WTC11 (cell line): ENCODE measurements around the gene ATP8B4. TPM values are rescaled to one million over a fixed set of nuclear protein-coding genes. Genes with fewer than 3 reads are reported as not detected.

Experiments used
- ATAC-seq: fragments of 200-7000 bp; cut with Tn5 transposase; 2 replicates; pipeline ENCODE4 v1.10.0; 2021; ENCODE audit warnings: mild to moderate bottlenecking, moderate library complexity
- CTCF ChIA-PET: fragments of 300-600 bp; sonication (Branson Sonifier 250); formaldehyde crosslinking; loops from one replicate; lab custom pipeline; 2021; ENCODE audit warnings: antibody characterized with exemption; lab: Charles Lee
- POLR2A ChIA-PET: fragments of 350-600 bp; sonication (Branson Sonifier 250); formaldehyde crosslinking; loops from one replicate; lab custom pipeline; 2021; ENCODE audit warnings: antibody characterized with exemption; lab: Charles Lee
- DNase-seq: peaks from one replicate; pipeline ENCODE4 v3.0.0; 2021; ENCODE audit warnings: low spot score
- H3K27ac Mint-ChIP-seq: 2 replicates; pipeline ENCODE4 v1.8.0; 2021; ENCODE audit warnings: mixed read lengths
- H3K27me3 Mint-ChIP-seq: 2 replicates; pipeline ENCODE4 v1.8.0; 2021; ENCODE audit warnings: low read depth, mild to moderate bottlenecking, moderate library complexity, mixed read lengths
- H3K36me3 Mint-ChIP-seq: 2 replicates; pipeline ENCODE4 v1.8.0; 2021; ENCODE audit warnings: mixed read lengths
- H3K4me1 Mint-ChIP-seq: 2 replicates; pipeline ENCODE4 v1.8.0; 2022; ENCODE audit warnings: mixed read lengths
- H3K4me3 Mint-ChIP-seq: 2 replicates; pipeline ENCODE4 v1.8.0; 2021; ENCODE audit warnings: mild to moderate bottlenecking, moderate library complexity, mixed read lengths
- H3K9me3 Mint-ChIP-seq: 2 replicates; pipeline ENCODE4 v1.8.0; 2021; ENCODE audit warnings: mixed read lengths
- ATF1 ChIP-seq: sonication (generic); formaldehyde crosslinking; IDR thresholded peaks from 2 replicates; pipeline ENCODE4 v1.8.1; 2023; ENCODE audit warnings: mild to moderate bottlenecking, moderate library complexity, missing genetic modification reagents
- CREB1 ChIP-seq: sonication (generic); formaldehyde crosslinking; IDR thresholded peaks from 2 replicates; pipeline ENCODE4 v1.8.0; 2023; ENCODE audit warnings: mild to moderate bottlenecking, missing genetic modification reagents
- ELF4 ChIP-seq: sonication (generic); formaldehyde crosslinking; IDR thresholded peaks from 2 replicates; pipeline ENCODE4 v1.8.1; 2022; ENCODE audit warnings: low read depth, mild to moderate bottlenecking, moderate library complexity, missing genetic modification reagents
- FOXK1 ChIP-seq: sonication (generic); formaldehyde crosslinking; IDR thresholded peaks from 2 replicates; pipeline ENCODE4 v1.8.0; 2022; ENCODE audit warnings: mild to moderate bottlenecking, moderate library complexity, missing genetic modification reagents
- FOXP4 ChIP-seq: sonication (generic); formaldehyde crosslinking; IDR thresholded peaks from 2 replicates; pipeline ENCODE4 v1.8.0; 2022; ENCODE audit warnings: mild to moderate bottlenecking, missing genetic modification reagents
- GTF2I ChIP-seq: fragments of 250-450 bp; sonication (Bioruptor Pico); conservative IDR thresholded peaks from 2 replicates; pipeline ENCODE4 v1.4.0; 2021; ENCODE audit warnings: mild to moderate bottlenecking
- IRF2 ChIP-seq: sonication (generic); formaldehyde crosslinking; IDR thresholded peaks from 2 replicates; pipeline ENCODE4 v1.8.0; 2022; ENCODE audit warnings: low read depth, missing genetic modification reagents, borderline replicate concordance
- KAT7 ChIP-seq: sonication (generic); formaldehyde crosslinking; IDR thresholded peaks from 2 replicates; pipeline ENCODE4 v1.8.1; 2023; ENCODE audit warnings: missing genetic modification reagents, mild to moderate bottlenecking, borderline replicate concordance
- MYBL2 ChIP-seq: sonication (generic); formaldehyde crosslinking; IDR thresholded peaks from 2 replicates; pipeline ENCODE4 v1.8.1; 2023; ENCODE audit warnings: mild to moderate bottlenecking, moderate library complexity, missing genetic modification reagents
- NFE2L1 ChIP-seq: sonication (generic); formaldehyde crosslinking; IDR thresholded peaks from 2 replicates; pipeline ENCODE4 v1.8.1; 2023; ENCODE audit warnings: missing genetic modification reagents
- NFYB ChIP-seq: sonication (generic); formaldehyde crosslinking; conservative IDR thresholded peaks from 2 replicates; pipeline ENCODE4 v1.8.0; 2022; ENCODE audit warnings: low read depth, missing genetic modification reagents
- OVOL2 ChIP-seq: fragments of 250-450 bp; sonication (Bioruptor Pico); IDR thresholded peaks from 2 replicates; pipeline ENCODE4 v1.9.0; 2021; ENCODE audit warnings: mild to moderate bottlenecking, borderline replicate concordance
- PRDM15 ChIP-seq: sonication (generic); formaldehyde crosslinking; IDR thresholded peaks from 2 replicates; pipeline ENCODE4 v1.8.0; 2022; ENCODE audit warnings: missing genetic modification reagents
- RORB ChIP-seq: fragments of 250-450 bp; sonication (Bioruptor Pico); IDR thresholded peaks from 2 replicates; pipeline ENCODE4 v1.9.0; 2021; ENCODE audit warnings: mild to moderate bottlenecking
- SMAD4 ChIP-seq: sonication (generic); formaldehyde crosslinking; IDR thresholded peaks from 2 replicates; pipeline ENCODE4 v1.8.0; 2022; ENCODE audit warnings: mild to moderate bottlenecking, missing genetic modification reagents
- TEAD4 ChIP-seq: sonication (generic); formaldehyde crosslinking; IDR thresholded peaks from 2 replicates; pipeline ENCODE4 v1.8.0; 2022; ENCODE audit warnings: mild to moderate bottlenecking, missing genetic modification reagents
- TP53 ChIP-seq: sonication (generic); formaldehyde crosslinking; IDR thresholded peaks from 2 replicates; pipeline ENCODE4 v1.8.1; 2023; ENCODE audit warnings: mild to moderate bottlenecking, missing genetic modification reagents
- ZNF121 ChIP-seq: sonication (generic); formaldehyde crosslinking; IDR thresholded peaks from 2 replicates; pipeline ENCODE4 v1.8.0; 2023; ENCODE audit warnings: missing genetic modification reagents
- ZNF219 ChIP-seq: sonication (generic); formaldehyde crosslinking; IDR thresholded peaks from 2 replicates; pipeline ENCODE4 v1.8.0; 2023; ENCODE audit warnings: missing genetic modification reagents, mild to moderate bottlenecking, borderline replicate concordance
- ZNF423 ChIP-seq: fragments of 250-450 bp; sonication (Bioruptor Pico); IDR thresholded peaks from 2 replicates; pipeline ENCODE4 v2.1.2; 2022; ENCODE audit warnings: mild to moderate bottlenecking, moderate library complexity
- total RNA-seq: library from RNA; stranded (reverse); gene quantifications from 3 replicates; pipeline ENCODE4 v1.2.3, GENCODE V29; 2021
- TF ChIP-seq, protein P1 (sequence below): sonication (generic); formaldehyde crosslinking; IDR thresholded peaks from 2 replicates; pipeline ENCODE4 v1.8.1; 2022; ENCODE audit warnings: mild to moderate bottlenecking, moderate library complexity, missing genetic modification reagents
- TF ChIP-seq, protein P2 (sequence below): sonication (generic); formaldehyde crosslinking; IDR thresholded peaks from 2 replicates; pipeline ENCODE4 v1.8.0; 2022; ENCODE audit warnings: mild to moderate bottlenecking, missing genetic modification reagents
- TF ChIP-seq, protein P3 (sequence below): sonication (generic); formaldehyde crosslinking; IDR thresholded peaks from 2 replicates; pipeline ENCODE4 v1.8.1; 2023; ENCODE audit warnings: mild to moderate bottlenecking, missing genetic modification reagents, moderate library complexity
- TF ChIP-seq, protein P4 (sequence below): sonication (generic); formaldehyde crosslinking; conservative IDR thresholded peaks from 2 replicates; pipeline ENCODE4 v1.8.1; 2023; ENCODE audit warnings: mild to moderate bottlenecking, low read depth, missing genetic modification reagents, moderate library complexity

Gene ATP8B4
- total RNA-seq, 1 experiment from 2014 or later: 0.37 TPM

- H3K27me3 Mint-ChIP-seq: no peaks in the 10 kb centered on the region
Observed at GRCh38 chr15:50044904-50045303, 74.1 kb downstream of the ATP8B4 start.

GRCh38 chr15:50044406-50044805 is 74.6 kb downstream of the ATP8B4 start:
- ChIA-PET POLR2A (no interaction called here), CTCF (no interaction called here)
- H3K27ac Mint-ChIP-seq: no peak overlapping the region
- no peak overlapping the region for H3K4me3 Mint-ChIP-seq
- H3K9me3 Mint-ChIP-seq: peaks cover 23% of the 10 kb centered on the region
- TF ChIP-seq, protein P1, sequence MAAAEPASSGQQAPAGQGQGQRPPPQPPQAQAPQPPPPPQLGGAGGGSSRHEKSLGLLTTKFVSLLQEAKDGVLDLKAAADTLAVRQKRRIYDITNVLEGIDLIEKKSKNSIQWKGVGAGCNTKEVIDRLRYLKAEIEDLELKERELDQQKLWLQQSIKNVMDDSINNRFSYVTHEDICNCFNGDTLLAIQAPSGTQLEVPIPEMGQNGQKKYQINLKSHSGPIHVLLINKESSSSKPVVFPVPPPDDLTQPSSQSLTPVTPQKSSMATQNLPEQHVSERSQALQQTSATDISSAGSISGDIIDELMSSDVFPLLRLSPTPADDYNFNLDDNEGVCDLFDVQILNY (CRISPR knock-in tag): no peak
- TF ChIP-seq, protein P2, sequence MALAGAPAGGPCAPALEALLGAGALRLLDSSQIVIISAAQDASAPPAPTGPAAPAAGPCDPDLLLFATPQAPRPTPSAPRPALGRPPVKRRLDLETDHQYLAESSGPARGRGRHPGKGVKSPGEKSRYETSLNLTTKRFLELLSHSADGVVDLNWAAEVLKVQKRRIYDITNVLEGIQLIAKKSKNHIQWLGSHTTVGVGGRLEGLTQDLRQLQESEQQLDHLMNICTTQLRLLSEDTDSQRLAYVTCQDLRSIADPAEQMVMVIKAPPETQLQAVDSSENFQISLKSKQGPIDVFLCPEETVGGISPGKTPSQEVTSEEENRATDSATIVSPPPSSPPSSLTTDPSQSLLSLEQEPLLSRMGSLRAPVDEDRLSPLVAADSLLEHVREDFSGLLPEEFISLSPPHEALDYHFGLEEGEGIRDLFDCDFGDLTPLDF (CRISPR knock-in tag): no peak
- no peak for TF ChIP-seq CREB1
- no peak for TF ChIP-seq ZNF219 (CRISPR knock-in tag)
- TF ChIP-seq ZNF423 (CRISPR knock-in tag): no peak
- no peak for TF ChIP-seq NFE2L1
- no peak for TF ChIP-seq KAT7 (CRISPR knock-in tag)
- TF ChIP-seq, protein P3, sequence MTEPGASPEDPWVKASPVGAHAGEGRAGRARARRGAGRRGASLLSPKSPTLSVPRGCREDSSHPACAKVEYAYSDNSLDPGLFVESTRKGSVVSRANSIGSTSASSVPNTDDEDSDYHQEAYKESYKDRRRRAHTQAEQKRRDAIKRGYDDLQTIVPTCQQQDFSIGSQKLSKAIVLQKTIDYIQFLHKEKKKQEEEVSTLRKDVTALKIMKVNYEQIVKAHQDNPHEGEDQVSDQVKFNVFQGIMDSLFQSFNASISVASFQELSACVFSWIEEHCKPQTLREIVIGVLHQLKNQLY (CRISPR knock-in tag): no peak
- no peak for TF ChIP-seq ELF4
- TF ChIP-seq PRDM15 (CRISPR knock-in tag): no peak
- no peak for TF ChIP-seq SMAD4
- no peak for TF ChIP-seq OVOL2 (CRISPR knock-in tag)
- no peak for TF ChIP-seq FOXK1 (CRISPR knock-in tag)
- no peak for TF ChIP-seq IRF2
- TF ChIP-seq RORB (CRISPR knock-in tag): no peak
- TF ChIP-seq GTF2I (CRISPR knock-in tag): no peak
- no peak for DNase-seq
- no peak for ATAC-seq
- H3K36me3 Mint-ChIP-seq: peaks cover 18% of the 10 kb centered on the region
- H3K4me1 Mint-ChIP-seq: no peaks in the 10 kb centered on the region
- H3K27me3 Mint-ChIP-seq: no peaks in the 10 kb centered on the region

More at GRCh38 chr15:50044904-50045303, 74.1 kb downstream of the ATP8B4 start:
- no peak overlapping the region for H3K27ac Mint-ChIP-seq
- no peaks in the 10 kb centered on the region for H3K4me1 Mint-ChIP-seq
- ATAC-seq (no peak), DNase-seq (no peak)
- H3K4me3 Mint-ChIP-seq: no peak overlapping the region
- TF ChIP-seq, protein P4, sequence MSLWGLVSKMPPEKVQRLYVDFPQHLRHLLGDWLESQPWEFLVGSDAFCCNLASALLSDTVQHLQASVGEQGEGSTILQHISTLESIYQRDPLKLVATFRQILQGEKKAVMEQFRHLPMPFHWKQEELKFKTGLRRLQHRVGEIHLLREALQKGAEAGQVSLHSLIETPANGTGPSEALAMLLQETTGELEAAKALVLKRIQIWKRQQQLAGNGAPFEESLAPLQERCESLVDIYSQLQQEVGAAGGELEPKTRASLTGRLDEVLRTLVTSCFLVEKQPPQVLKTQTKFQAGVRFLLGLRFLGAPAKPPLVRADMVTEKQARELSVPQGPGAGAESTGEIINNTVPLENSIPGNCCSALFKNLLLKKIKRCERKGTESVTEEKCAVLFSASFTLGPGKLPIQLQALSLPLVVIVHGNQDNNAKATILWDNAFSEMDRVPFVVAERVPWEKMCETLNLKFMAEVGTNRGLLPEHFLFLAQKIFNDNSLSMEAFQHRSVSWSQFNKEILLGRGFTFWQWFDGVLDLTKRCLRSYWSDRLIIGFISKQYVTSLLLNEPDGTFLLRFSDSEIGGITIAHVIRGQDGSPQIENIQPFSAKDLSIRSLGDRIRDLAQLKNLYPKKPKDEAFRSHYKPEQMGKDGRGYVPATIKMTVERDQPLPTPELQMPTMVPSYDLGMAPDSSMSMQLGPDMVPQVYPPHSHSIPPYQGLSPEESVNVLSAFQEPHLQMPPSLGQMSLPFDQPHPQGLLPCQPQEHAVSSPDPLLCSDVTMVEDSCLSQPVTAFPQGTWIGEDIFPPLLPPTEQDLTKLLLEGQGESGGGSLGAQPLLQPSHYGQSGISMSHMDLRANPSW (CRISPR knock-in tag): no peak
- TF ChIP-seq ZNF121 (CRISPR knock-in tag) (no peak), NFYB (CRISPR knock-in tag) (no peak), TEAD4 (CRISPR knock-in tag) (no peak), MYBL2 (CRISPR knock-in tag) (no peak), TP53 (no peak), KAT7 (CRISPR knock-in tag) (no peak), FOXP4 (no peak), ATF1 (no peak)
- POLR2A ChIA-PET: no interaction called here
- peaks cover 18% of the 10 kb centered on the region for H3K36me3 Mint-ChIP-seq
- CTCF ChIA-PET: no interaction called here
- H3K9me3 Mint-ChIP-seq: peaks cover 23% of the 10 kb centered on the region
